PC-3 (cell line): ENCODE measurements around the gene ZNF286A. TPM values are rescaled to one million over a fixed set of nuclear protein-coding genes. Genes with fewer than 3 reads are reported as not detected.
"Not testable (repeated sequence)": the region's sequence is repeated elsewhere in the genome, so short reads cannot be mapped to it uniquely, and the experiment has no call there.

Source experiments
- ATAC-seq: fragments of 200-7000 bp; cut with Tn5 transposase; 2 replicates; pipeline ENCODE4 v1.9.1; 2020; ENCODE audit warnings: mild to moderate bottlenecking, moderate library complexity
- BruUV-seq: library from RNA; stranded (reverse); fragments of 400-500 nt; replicated peaks from 2 replicates; lab custom pipeline; 2021; lab: Mats Ljungman, UMichigan
- CTCF ChIA-PET: fragments of 300-600 bp; sonication (Branson Sonifier 250); formaldehyde crosslinking; loops from one replicate; lab custom pipeline; 2022; ENCODE audit warnings: antibody characterized with exemption; lab: Charles Lee
- POLR2A ChIA-PET: fragments of 300-600 bp; sonication (Branson Sonifier 250); formaldehyde crosslinking; loops from one replicate; lab custom pipeline; 2022; ENCODE audit warnings: antibody characterized with exemption; ENCODE audit not compliant: unreplicated experiment; lab: Charles Lee
- DNase-seq: peaks from one replicate; pipeline ENCODE4 v3.0.0-alpha.2; 2015
- H2AFZ ChIP-seq: fragments of 300-600 bp; sonication (generic); 2 replicates; pipeline ENCODE4 v1.6.0; 2016; ENCODE audit warnings: antibody characterized with exemption, low read length
- H3F3A ChIP-seq: fragments of 300-600 bp; sonication (generic); one replicate; pipeline ENCODE4 v1.6.0; 2017; ENCODE audit warnings: antibody characterized with exemption, low read length, control low read depth, mild to moderate bottlenecking; ENCODE audit not compliant: unreplicated experiment
- H3K27ac ChIP-seq: fragments of 300-600 bp; sonication (generic); 2 replicates; pipeline ENCODE4 v1.5.1; 2016; ENCODE audit warnings: mild to moderate bottlenecking, low read length
- H3K27me3 ChIP-seq: fragments of 300-600 bp; sonication (generic); 2 replicates; pipeline ENCODE4 v1.6.1; 2016; ENCODE audit warnings: low read length, mixed read lengths
- H3K36me3 ChIP-seq: fragments of 300-600 bp; sonication (generic); 2 replicates; pipeline ENCODE4 v1.6.1; 2016; ENCODE audit warnings: low read depth, mixed run types, low read length, mixed read lengths
- H3K4me1 ChIP-seq: fragments of 300-600 bp; sonication (generic); 2 replicates; pipeline ENCODE4 v1.5.1; 2016; ENCODE audit warnings: low read length; ENCODE audit not compliant: insufficient read depth
- H3K4me2 ChIP-seq: fragments of 300-600 bp; sonication (generic); 2 replicates; pipeline ENCODE4 v1.6.0; 2016; ENCODE audit warnings: low read length
- H3K4me3 ChIP-seq: fragments of 300-600 bp; sonication (generic); 2 replicates; pipeline ENCODE4 v1.5.1; 2016; ENCODE audit warnings: mild to moderate bottlenecking, low read length, mixed read lengths
- H3K79me2 ChIP-seq: fragments of 300-600 bp; sonication (generic); 2 replicates; pipeline ENCODE4 v1.6.1; 2017; ENCODE audit warnings: low read length, mixed read lengths
- H3K9ac ChIP-seq: fragments of 300-600 bp; sonication (generic); 2 replicates; pipeline ENCODE4 v1.6.0; 2016; ENCODE audit warnings: mild to moderate bottlenecking, low read length
- H3K9me2 ChIP-seq: fragments of 300-600 bp; sonication (generic); replicated peaks from 2 replicates; pipeline ENCODE4 v1.6.1; 2016; ENCODE audit warnings: mixed run types, low read length, mixed read lengths
- H3K9me3 ChIP-seq: fragments of 300-600 bp; sonication (generic); 2 replicates; pipeline ENCODE4 v1.6.1; 2016; ENCODE audit warnings: low read length, mixed read lengths
- H4K20me1 ChIP-seq: fragments of 300-600 bp; sonication (generic); 2 replicates; pipeline ENCODE4 v1.6.1; 2016; ENCODE audit warnings: low read length, mixed read lengths
- intact Hi-C: fragments of 100-400 bp; cut with micrococcal nuclease; formaldehyde crosslinking; loops from 2 replicates; pipeline ENCODE4 v1.9.0; 2023
- total RNA-seq: library from RNA; depleted of rRNA; stranded (reverse); fragments of >200 nt; gene quantifications from 2 replicates; pipeline ENCODE4 v1.2.3, GENCODE V29; 2014
- TF ChIP-seq, protein P1 (sequence below): fragments of 300-600 bp; sonication (generic); conservative IDR thresholded peaks from 2 replicates; pipeline ENCODE4 v1.5.1; 2017; ENCODE audit warnings: antibody characterized with exemption, low read depth, mild to moderate bottlenecking, low read length

The ZNF286A gene
- total RNA-seq, 1 experiment from 2014 or later: 49.6 TPM

DNA sequence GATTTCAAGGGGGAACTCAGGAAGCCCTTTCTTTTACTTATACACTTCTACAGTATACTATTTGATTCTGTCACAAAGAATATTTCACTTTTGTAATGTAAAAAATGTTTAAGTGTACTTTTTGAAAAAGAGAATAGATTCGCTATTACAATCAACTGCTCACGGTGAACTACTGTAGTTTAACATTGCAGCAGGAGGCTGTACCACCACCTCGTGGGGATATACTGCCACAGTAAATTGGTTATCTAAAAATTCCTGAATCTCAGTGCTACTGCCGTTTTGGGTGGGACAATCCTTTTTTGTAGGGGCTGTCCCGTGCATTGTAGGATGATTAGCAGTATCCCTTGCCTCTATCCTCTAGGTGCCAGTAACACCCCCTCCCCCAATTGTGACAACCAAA is 30.0 kb upstream of the ZNF286A start:
- TF ChIP-seq, protein P1, sequence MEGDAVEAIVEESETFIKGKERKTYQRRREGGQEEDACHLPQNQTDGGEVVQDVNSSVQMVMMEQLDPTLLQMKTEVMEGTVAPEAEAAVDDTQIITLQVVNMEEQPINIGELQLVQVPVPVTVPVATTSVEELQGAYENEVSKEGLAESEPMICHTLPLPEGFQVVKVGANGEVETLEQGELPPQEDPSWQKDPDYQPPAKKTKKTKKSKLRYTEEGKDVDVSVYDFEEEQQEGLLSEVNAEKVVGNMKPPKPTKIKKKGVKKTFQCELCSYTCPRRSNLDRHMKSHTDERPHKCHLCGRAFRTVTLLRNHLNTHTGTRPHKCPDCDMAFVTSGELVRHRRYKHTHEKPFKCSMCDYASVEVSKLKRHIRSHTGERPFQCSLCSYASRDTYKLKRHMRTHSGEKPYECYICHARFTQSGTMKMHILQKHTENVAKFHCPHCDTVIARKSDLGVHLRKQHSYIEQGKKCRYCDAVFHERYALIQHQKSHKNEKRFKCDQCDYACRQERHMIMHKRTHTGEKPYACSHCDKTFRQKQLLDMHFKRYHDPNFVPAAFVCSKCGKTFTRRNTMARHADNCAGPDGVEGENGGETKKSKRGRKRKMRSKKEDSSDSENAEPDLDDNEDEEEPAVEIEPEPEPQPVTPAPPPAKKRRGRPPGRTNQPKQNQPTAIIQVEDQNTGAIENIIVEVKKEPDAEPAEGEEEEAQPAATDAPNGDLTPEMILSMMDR: 0 out of 2 replicates have a peak, but pooled peaks have one; percentile 8
- H3K79me2 ChIP-seq, H4K20me1 ChIP-seq, H2AFZ ChIP-seq, POLR2A ChIA-PET, H3K27ac ChIP-seq, H3K36me3 ChIP-seq, intact Hi-C loops, ATAC-seq, H3K9me3 ChIP-seq, CTCF ChIA-PET, H3K9ac ChIP-seq, H3K4me3 ChIP-seq, H3K4me1 ChIP-seq, H3K9me2 ChIP-seq, H3F3A ChIP-seq, DNase-seq, BruUV-seq, H3K27me3 ChIP-seq, H3K4me2 ChIP-seq: not testable (repeated sequence)

DNA sequence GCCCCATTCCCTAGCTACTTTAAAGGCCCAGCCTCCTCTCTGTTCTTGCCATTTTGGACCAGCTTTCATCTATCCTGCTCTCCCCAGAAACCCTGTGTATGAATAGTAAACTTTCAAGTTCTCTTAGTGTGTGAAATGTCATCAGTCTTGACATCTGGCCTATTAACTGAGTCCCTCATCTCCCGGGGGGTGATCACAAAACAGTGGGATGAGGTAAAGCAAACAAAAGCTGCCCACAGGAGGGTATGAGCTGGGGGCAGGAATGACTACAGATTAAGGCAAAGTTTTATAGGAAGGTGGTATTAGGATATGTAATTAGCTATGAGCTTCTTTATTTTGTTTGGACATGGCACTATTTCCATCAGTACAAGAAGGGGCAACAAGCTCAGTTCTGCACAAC is 24.9 kb upstream of the ZNF286A start:
- H3K9me2 ChIP-seq, DNase-seq, H3K4me3 ChIP-seq, H3F3A ChIP-seq, CTCF ChIA-PET, H3K9ac ChIP-seq, H3K4me2 ChIP-seq, H3K79me2 ChIP-seq, POLR2A ChIA-PET, H3K36me3 ChIP-seq, H3K27ac ChIP-seq, H3K27me3 ChIP-seq, H3K9me3 ChIP-seq, H4K20me1 ChIP-seq, intact Hi-C loops, ATAC-seq, H3K4me1 ChIP-seq, H2AFZ ChIP-seq, BruUV-seq: not testable (repeated sequence)

DNA sequence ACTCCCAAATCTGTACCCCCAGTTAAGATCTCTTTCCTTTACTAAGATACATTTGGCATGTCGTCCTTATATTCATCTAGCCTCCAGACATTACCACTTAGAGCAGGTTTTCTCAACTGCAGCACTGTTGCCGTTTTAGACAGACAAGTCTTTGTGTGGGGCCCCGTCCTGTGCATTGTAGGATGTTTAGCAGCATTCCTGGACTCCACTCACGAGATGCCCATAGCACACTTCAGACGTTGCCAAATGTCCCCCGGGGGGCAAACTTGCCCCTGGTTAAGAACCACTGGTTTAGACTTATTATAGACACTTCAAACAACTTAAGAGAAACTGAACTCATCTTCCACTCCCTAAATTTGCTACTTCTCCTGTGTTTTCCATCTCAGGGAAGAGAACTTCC is 23.6 kb upstream of the ZNF286A start:
- H3K4me1 ChIP-seq, H2AFZ ChIP-seq, intact Hi-C loops, H3K27ac ChIP-seq, CTCF ChIA-PET, H3K9ac ChIP-seq, H3K9me2 ChIP-seq, H3K4me2 ChIP-seq, H3F3A ChIP-seq, H3K4me3 ChIP-seq, H4K20me1 ChIP-seq, H3K36me3 ChIP-seq, H3K27me3 ChIP-seq, H3K9me3 ChIP-seq, BruUV-seq, H3K79me2 ChIP-seq, POLR2A ChIA-PET, ATAC-seq, DNase-seq: not testable (repeated sequence)

DNA sequence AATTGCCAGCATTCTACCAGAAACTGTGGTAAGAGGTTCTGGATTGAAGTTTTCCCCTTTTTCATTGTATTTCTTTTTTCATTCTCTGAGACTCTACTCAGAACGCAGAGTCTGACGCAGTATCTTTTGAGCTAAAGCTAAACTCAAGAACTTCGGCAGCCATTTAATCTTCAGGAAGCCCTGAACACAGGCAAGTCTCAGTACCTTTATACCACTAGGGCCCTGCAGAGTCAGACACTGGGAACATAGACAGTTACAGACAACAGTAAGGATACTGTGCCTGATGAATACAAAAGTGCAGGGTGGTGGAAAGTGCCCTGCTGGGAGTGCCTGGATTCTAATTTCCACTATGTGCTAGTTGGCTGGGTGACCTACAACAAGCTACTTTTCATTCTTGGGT is 16.4 kb upstream of the ZNF286A start:
- CTCF ChIA-PET, BruUV-seq, intact Hi-C loops, H2AFZ ChIP-seq, H3K9me3 ChIP-seq, H3K9me2 ChIP-seq, DNase-seq, H3K9ac ChIP-seq, ATAC-seq, H3K36me3 ChIP-seq, H4K20me1 ChIP-seq, POLR2A ChIA-PET, H3K27ac ChIP-seq, H3K27me3 ChIP-seq, H3F3A ChIP-seq: not testable (repeated sequence)
- Histone ChIP-seq H3K4me3 (peak overlapping the region; percentile 81; the same call in 1 of the 2 replicates), H3K79me2 (peaks cover 18% of the 10 kb centered on the region; the same call in 1 of the 2 replicates), H3K4me2 (peak overlapping the region; percentile 91), H3K4me1 (peaks cover 16% of the 10 kb centered on the region)
